Midbrain (tissue), 1 donor: Measurements from ENCODE around the gene POLR2M.

Source experiments
- DNase-seq: peaks from one replicate; lab custom pipeline; 2025; lab: John Stamatoyannopoulos, UW

The POLR2M gene

DNA sequence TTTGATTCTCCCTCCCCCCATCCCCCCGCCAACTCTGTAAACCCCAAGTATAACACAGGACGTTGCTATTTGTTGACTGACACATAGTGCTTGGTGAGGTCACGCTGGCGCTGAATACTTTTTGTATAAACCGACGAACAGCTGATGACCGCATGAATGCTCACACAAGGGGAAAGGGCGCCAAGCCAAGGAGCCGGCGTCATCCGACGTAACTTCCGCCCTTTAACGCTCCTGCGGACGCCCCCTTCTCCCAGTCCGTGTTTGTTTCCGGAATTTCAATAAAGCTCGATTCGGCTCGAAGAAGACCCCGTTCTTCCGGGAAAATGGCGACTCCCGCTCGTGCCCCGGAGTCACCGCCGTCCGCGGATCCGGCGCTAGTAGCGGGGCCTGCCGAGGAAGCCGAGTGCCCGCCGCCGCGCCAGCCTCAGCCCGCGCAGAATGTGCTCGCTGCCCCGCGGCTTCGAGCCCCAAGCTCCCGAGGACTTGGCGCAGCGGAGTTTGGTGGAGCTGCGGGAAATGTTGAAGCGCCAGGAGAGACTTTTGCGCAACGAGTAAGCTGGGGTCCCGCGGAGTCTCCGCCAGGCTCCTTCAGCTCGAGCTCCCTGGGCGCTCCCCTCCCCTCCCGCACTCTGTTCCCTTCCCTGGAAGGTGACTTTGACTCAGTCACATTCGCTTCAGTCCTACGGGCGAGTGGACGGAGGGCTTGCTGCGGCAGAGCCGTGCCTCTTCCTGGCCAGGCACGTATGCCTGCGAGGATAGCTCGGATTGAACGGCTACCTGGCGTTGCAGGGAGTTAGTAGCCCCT is at the start of gene POLR2M:
Gene POLR2M (plus strand): TSS at position 310 of the 805 bp plus-strand sequence. CDS start 129 bp downstream, at position 439.
- peak; percentile 97 for DNase-seq

GRCh38 chr15:57657619-57658018 is 48.9 kb upstream of the POLR2M start:
- DNase-seq = no peak

GRCh38 chr15:57662091-57662744 is 44.3 kb upstream of the POLR2M start:
- no peak for DNase-seq

- no peak for DNase-seq
Observed at GRCh38 chr15:57662802-57663201, 43.7 kb upstream of the POLR2M start.

- no peak for DNase-seq
Observed at GRCh38 chr15:57663262-57663661, 43.3 kb upstream of the POLR2M start.

DNA sequence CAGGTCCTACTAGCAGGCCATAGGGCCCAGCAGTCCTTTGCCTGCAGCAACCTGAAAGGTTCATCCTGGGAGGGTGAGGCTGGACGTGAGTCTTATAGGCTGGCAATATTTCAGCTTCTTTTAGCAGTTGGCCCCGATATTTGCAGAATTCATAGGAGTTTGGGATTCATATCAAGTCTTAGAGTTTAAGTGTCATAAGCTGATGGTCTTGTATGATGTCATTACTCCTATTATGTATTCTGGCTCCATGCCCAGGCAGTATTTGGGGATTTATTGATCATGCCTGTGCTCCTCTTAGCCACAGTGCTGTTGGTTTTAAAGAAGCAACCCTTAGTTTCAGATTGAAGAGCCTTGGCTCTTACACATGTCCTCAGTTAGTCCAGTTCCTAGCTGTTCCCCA is 41.3 kb upstream of the POLR2M start:
- no peak for DNase-seq

DNA sequence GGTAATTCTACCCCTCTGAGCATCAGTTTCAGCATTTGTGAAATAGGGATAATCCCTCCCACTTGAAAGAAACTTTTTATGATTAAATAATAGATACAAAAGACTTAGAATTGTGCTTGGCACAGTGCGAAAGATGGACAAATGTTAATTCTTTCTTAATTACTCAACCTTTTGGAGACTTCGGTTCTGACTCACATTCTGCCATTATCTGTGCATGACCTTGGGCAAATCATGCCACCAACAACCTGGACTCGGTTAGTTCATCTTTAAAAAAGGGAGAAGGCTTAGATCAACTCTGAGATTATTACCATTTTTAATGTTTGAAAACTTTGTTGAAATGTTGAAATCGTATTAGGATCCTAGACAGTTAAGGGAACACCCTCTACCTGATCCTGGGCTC is 40.6 kb upstream of the POLR2M start:
- DNase-seq = no peak

DNA sequence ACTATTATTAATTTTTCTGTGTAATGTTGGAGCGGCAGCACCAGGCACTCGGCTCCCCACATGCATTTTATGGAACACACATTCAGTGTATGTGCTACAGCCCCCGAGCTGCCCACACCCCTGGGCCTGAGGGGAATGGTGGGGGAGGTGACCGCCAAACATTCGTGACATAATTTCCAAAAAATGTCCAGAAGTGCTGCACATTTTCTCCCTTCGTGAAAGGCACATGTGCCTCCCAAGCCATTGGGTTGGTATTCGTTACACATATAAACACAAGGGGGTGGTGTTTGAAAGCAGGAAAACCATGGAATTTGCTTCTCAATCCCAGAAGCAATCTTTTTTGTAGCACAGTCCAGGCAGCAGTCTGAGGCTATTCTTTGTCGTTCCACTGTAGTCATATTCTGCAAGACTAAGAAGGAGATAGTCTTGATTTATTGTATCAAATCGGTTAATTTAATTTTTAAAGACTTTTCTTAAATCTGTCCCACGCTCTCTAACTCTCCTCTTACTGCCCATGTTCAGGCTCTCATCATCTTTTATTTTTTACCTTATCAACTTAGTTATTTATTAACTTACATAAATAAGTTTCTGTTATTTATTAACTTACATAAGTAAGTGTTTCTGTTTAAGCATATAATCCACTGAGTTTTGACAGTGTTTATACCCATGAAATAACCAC is 39.2 kb upstream of the POLR2M start:
- DNase-seq = peak; percentile 55

GRCh38 chr15:57668016-57668415 is 38.5 kb upstream of the POLR2M start:
- no peak for DNase-seq

DNA sequence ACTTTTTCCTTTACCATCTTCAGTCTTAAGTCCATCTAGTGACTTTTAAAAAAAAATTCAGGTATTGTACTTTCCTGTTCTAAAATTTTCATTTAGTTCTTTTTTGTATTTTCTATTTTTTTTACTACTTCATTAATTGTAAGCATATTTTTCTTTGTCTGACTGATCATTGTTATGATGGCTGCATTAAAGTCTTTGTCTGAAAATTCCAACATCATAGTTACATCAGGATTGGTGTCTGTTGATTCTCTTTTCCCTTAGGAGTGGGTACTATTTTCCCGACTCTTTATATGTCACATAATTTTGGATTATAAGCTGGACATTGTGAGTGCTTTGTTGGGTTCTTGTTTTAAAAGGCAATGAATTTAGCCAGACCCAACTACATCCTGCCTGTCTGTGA is 34.9 kb upstream of the POLR2M start:
- no peak for DNase-seq

- no peak for DNase-seq
Observed at GRCh38 chr15:57675481-57676181, 30.9 kb upstream of the POLR2M start.

DNA sequence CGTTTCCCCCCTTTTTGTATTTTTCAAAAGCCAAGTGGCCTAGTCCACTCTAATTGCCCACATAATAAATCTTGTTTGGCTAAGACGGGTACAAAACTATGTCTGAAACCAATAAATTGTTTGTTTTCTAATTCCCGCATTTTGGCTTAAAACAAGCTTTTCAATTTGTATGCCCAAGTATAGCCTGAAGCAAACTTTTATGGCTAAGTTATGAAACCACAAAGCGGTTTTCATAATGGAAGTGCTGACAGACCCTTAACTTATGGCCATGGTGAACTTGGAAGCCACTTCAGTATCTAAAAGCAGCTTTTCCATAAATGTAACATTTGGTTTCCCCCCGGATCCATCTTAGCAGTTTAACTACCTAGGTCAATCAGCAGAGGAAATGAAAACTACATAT is 29.9 kb upstream of the POLR2M start:
- DNase-seq = no peak

- no peak for DNase-seq
Observed at GRCh38 chr15:57677204-57677603, 29.3 kb upstream of the POLR2M start.

DNA sequence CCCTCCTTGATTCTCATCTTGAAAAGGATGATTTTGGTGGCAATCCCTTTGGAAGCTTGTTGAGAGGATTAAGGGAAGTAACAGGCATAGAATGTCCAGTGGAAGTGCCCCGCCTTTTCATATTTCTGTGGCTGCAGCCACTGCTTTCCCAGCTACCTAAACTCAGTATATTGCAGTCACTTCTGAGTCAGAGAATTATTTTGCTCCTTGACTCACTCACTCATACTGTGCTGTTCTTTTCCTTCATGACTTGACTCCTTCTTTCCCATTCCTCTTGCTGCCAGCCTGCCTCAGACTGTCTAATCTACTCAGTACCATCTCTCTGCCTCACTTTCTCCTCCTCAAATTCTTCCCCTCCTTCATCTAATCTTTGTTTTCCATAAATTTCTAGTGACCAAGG is 26.5 kb upstream of the POLR2M start:
- DNase-seq = no peak

DNA sequence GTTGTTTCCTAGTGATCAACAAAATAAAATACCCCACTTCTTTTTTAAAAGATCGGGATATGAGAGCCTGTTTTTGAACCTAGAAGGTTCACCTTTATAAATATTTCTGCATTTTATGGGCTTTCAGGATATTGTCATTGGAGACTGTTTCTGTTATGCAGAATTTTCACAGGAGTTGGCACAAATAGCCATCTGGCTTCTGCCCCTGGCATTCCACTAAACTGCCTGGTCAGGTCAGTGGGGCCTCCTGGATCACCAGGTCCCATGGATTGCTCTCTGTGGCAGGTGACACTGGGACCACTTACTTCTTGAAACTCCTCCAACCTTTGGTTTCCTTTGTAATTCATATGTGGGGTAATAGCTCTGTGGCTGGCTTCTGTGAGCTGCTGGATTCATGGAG is 25.5 kb upstream of the POLR2M start:
- no peak for DNase-seq

DNA sequence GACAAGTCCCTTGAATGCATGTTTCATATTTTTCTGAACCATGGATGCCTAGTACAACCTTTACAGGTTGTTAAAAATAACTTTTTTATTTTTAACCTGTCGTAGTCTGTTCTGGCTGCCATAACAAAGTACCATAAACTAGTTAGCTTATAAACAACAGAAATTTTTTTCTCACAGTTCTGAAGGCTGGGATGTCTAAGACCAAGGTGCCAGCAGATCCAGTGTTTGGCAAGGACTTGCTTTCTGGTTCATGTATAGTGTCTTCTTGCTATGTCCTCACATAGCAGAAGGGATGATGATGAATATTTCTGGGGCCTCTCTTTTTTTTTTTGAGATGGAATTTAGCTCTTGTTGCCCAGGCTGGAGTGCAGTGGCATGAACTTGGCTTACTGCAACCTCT is 23.0 kb upstream of the POLR2M start:
- no peak for DNase-seq

- no peak for DNase-seq
Observed at GRCh38 chr15:57684491-57685151, 21.9 kb upstream of the POLR2M start.

- DNase-seq = no peak
Observed at GRCh38 chr15:57685306-57686095, 21.0 kb upstream of the POLR2M start.

DNA sequence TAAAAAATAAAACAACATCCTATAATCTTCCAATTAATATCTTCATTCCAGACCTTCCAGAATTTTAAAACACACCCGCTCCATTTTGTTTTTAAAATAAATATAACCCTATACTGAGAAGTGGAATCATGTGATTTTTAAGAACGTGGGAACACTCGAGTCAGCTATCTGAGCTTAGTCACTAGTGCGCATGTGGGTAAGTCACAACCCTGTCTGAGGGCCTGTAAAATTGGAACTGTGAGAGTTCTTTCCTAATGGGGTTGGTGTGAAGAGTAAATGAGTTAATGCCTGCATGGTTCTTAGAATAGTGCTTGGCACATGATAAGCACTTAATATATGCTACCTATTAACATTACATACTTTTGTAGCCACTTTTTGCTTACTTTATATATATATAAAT is 19.9 kb upstream of the POLR2M start:
- DNase-seq = no peak

DNA sequence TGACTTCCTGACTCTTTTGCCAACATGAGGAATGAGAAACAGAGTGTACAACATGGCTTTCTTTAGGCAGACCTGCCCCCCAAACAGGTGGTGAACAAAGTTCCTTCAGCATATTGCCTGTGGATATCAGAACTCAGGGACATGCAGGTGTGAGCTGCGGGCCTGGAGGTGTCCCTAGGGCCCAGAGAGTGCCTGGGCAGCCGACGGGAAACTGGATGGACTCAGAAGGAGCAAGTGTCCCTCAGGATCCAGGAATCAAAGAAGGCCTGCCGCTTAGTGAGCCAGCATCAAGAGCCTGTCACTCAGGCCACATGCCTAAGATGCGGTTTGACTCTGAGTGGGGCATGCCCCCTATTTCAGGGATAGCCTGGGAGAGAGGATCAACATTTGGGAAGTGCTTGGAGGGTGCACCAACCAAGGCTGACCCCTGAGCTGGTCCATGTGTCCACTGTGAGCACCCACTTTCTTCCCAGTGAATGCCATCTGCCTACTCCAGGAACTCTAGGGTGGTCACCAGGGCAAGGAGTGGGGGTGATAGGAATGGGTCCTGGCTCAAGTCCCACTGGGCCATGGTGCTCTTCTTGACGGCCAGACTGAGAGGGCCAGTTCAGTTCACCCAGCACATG is 16.1 kb upstream of the POLR2M start:
- no peak for DNase-seq

GRCh38 chr15:57691082-57691481 is 15.4 kb upstream of the POLR2M start:
- DNase-seq = no peak
